Measurements from ENCODE around the gene GABRB1. TPM values are rescaled to one million over a fixed set of nuclear protein-coding genes. Genes with fewer than 3 reads are reported as not detected.

The GABRB1 gene
- total and polyA plus RNA-seq, 2 experiments from 2014 or later, result 0.26 to 0.97 TPM

GRCh38 chr4:47349326-47349725 is 318.0 kb downstream of the GABRB1 start (continued):
- no peak for TF ChIP-seq ETS1 (IDR thresholded peaks at IDR 0.05)
- TF ChIP-seq EZH2phosphoT487 (IDR thresholded peaks at IDR 0.05; ENCODE audit: unreplicated experiment), result no peak

- no peak for DNase-seq (ENCODE audit: low spot score)
Observed at GRCh38 chr4:47355568-47355967, 324.2 kb downstream of the GABRB1 start.

More at GRCh38 chr4:47355568-47355967, 324.2 kb downstream of the GABRB1 start:
- ATAC-seq, result no peak
- Histone ChIP-seq H3K79me2 (replicated peaks; ENCODE audit: insufficient read depth) (no peaks in the 10 kb centered on the region), H3F3A (replicated peaks; ENCODE audit: low read depth) (no peaks in the 10 kb centered on the region), H2AFZ (no peak overlapping the region), H3K27ac (ENCODE audit: low read depth) (no peak overlapping the region), H3K4me1 (ENCODE audit: insufficient read depth) (no peaks in the 10 kb centered on the region), H3K9me2 (ENCODE audit: insufficient read depth) (no peaks in the 10 kb centered on the region), H3K27me3 (ENCODE audit: insufficient read depth) (no peaks in the 10 kb centered on the region), H3K36me3 (ENCODE audit: insufficient read depth) (no peaks in the 10 kb centered on the region), H3K4me3 (no peak overlapping the region), H4K20me1 (replicated peaks; ENCODE audit: insufficient read depth) (no peaks in the 10 kb centered on the region), H3K4me2 (no peak overlapping the region)
- Mint-ChIP-seq H3K4me3 (no peak overlapping the region), H3K27me3 (ENCODE audit: insufficient read depth, low read depth, poor library complexity) (no peaks in the 10 kb centered on the region), H3K27ac (no peak overlapping the region), H3K36me3 (ENCODE audit: low read depth) (no peaks in the 10 kb centered on the region), H3K4me1 (no peaks in the 10 kb centered on the region), H3K9me3 (no peaks in the 10 kb centered on the region)
- TF ChIP-seq ETS1 (IDR thresholded peaks at IDR 0.05), result no peak
- TF ChIP-seq ZNF462 (CRISPR knock-in tag; IDR thresholded peaks at IDR 0.05), result no peak
- no peak for TF ChIP-seq CREB1 (CRISPR knock-in tag; IDR thresholded peaks at IDR 0.05; ENCODE audit: low read depth)
- TF ChIP-seq ZNF331 (CRISPR knock-in tag; IDR thresholded peaks at IDR 0.05; ENCODE audit: low read depth), result no peak
- no peak for TF ChIP-seq STAT1 (IDR thresholded peaks at IDR 0.05; ENCODE audit: unreplicated experiment)
- no peak for TF ChIP-seq JUNB (IDR thresholded peaks at IDR 0.05; ENCODE audit: unreplicated experiment)
- no peak for TF ChIP-seq ZNF114 (CRISPR knock-in tag; IDR thresholded peaks at IDR 0.05)
- no peak for TF ChIP-seq EZH2phosphoT487 (IDR thresholded peaks at IDR 0.05; ENCODE audit: unreplicated experiment)
- TF ChIP-seq EZH2 (IDR thresholded peaks at IDR 0.05; ENCODE audit: low read depth, unreplicated experiment), result no peak
- no peak for TF ChIP-seq CTCF (conservative IDR thresholded peaks at IDR 0.05; ENCODE audit: low read depth in 2 of 2)
- TF ChIP-seq REST (IDR thresholded peaks at IDR 0.05; ENCODE audit: unreplicated experiment), result no peak

All from GM23338 (cell line).